ENCODE results near the gene PMS1.

DNA sequence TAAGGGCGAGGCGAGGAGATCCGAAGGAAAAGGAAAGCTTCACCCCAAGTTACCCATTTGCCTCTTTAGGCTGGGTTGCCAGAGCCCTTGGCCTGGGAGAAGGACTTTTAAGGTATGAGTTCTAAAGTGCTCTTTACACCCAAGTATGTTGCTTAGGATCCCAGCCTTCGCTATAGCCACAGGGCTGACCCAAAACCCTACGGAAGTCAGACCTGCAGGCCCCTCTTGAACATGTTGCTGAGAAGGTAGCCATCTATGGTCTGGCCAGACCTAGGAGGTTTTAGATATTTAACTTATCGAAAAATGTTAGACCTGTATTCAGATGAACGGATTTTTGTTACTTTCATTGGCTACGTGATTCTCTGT, 95.4 kb downstream of the PMS1 start:
- TF ChIP-seq, protein P1, sequence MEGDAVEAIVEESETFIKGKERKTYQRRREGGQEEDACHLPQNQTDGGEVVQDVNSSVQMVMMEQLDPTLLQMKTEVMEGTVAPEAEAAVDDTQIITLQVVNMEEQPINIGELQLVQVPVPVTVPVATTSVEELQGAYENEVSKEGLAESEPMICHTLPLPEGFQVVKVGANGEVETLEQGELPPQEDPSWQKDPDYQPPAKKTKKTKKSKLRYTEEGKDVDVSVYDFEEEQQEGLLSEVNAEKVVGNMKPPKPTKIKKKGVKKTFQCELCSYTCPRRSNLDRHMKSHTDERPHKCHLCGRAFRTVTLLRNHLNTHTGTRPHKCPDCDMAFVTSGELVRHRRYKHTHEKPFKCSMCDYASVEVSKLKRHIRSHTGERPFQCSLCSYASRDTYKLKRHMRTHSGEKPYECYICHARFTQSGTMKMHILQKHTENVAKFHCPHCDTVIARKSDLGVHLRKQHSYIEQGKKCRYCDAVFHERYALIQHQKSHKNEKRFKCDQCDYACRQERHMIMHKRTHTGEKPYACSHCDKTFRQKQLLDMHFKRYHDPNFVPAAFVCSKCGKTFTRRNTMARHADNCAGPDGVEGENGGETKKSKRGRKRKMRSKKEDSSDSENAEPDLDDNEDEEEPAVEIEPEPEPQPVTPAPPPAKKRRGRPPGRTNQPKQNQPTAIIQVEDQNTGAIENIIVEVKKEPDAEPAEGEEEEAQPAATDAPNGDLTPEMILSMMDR (IDR thresholded peaks at IDR 0.05), result no peak
- no peak for TF ChIP-seq POLR2A (IDR thresholded peaks at IDR 0.05)
